ENCODE data around the gene PKD1L1.
"Not testable (repeated sequence)": the region's sequence is repeated elsewhere in the genome, so short reads cannot be mapped to it uniquely, and the experiment has no call there.

The PKD1L1 gene

DNA sequence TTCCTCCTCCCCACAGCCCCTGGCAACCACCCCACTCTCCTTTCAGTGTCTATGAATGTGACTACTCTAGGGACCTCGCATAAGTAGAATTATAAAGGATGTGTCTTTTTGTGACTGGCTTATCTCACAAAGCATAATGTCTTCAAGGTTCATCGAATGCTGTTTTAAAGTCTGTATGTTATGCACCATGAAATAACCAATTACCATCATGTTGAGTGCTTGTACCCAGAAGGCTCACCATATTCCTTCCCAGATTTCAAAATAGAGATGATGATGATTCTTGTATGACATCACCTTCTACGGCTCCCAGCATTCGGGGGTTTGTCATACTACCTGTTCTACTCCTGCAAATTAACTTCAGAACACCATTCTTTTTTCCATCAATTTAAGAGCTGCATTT is 11.9 kb downstream of the PKD1L1 start:
- Histone ChIP-seq H3K4me3 (ENCODE audit: low read depth, low read length) (no peak overlapping the region), H3K4me1 (ENCODE audit: control insufficient read depth, insufficient read depth, low read length) (peaks cover 20% of the 10 kb centered on the region), H3K9ac (ENCODE audit: low read length) (no peak overlapping the region), H3K36me3 (ENCODE audit: control insufficient read depth, insufficient read depth, low read length) (no peaks in the 10 kb centered on the region), H3K9me3 (ENCODE audit: control insufficient read depth, insufficient read depth, low read depth, low read length) (no peaks in the 10 kb centered on the region), H3K27ac (ENCODE audit: low read depth, low read length) (no peak overlapping the region), H3K27me3 (ENCODE audit: control insufficient read depth, insufficient read depth, low read length) (no peaks in the 10 kb centered on the region)

DNA sequence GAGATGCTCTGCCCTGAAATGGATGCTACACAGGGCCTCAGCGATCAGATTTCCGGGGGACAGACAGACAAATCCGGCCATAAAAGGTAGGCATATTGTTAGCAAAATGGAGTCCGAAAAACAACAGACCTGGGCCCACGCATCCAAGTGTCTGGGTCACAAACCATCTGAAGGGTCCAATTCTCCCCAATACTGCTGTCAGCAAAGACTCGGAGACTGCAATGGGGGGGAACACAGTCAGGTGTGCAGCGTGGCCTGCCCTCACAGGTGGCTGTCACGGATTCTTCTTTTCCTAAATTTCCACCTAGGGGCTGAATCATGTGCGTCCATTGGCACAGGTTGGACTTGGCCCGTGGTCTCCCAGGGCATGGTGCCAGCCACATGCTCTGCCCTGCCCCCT is 12.9 kb downstream of the PKD1L1 start:
- no peaks in the 10 kb centered on the region for H3K36me3 ChIP-seq (ENCODE audit: control insufficient read depth, insufficient read depth, low read length)
- H3K9me3 ChIP-seq (ENCODE audit: control insufficient read depth, insufficient read depth, low read depth, low read length): no peaks in the 10 kb centered on the region
- no peaks in the 10 kb centered on the region for H3K27me3 ChIP-seq (ENCODE audit: control insufficient read depth, insufficient read depth, low read length)
- no peak overlapping the region for H3K27ac ChIP-seq (ENCODE audit: low read depth, low read length)
- peaks cover 10% of the 10 kb centered on the region for H3K4me1 ChIP-seq (ENCODE audit: control insufficient read depth, insufficient read depth, low read length)
- no peak overlapping the region for H3K4me3 ChIP-seq (ENCODE audit: low read depth, low read length)
- H3K9ac ChIP-seq (ENCODE audit: low read length): no peak overlapping the region

DNA sequence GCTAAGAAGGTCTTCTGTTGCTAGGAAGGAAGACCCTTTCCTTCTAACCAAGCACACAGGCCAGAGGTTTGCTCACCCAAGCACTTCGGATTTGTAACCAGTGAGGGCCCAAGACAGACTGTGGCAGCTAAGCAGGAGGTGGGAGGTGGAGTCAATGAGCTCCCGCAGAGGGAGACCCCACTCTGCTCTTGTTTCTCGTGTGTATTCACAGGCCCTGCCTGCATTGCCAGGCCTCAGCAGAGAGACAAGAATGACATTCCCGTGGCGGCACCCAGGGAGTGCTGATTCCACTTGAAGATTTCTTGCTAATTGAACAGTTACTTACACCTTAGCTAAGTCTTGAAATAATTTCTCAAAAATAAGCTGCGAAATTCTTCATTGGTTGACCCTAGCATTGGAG is 13.4 kb downstream of the PKD1L1 start:
- H3K27ac ChIP-seq (ENCODE audit: low read depth, low read length): no peak overlapping the region
- no peaks in the 10 kb centered on the region for H3K36me3 ChIP-seq (ENCODE audit: control insufficient read depth, insufficient read depth, low read length)
- H3K4me1 ChIP-seq (ENCODE audit: control insufficient read depth, insufficient read depth, low read length): peaks cover 10% of the 10 kb centered on the region
- H3K9me3 ChIP-seq (ENCODE audit: control insufficient read depth, insufficient read depth, low read depth, low read length): no peaks in the 10 kb centered on the region
- H3K27me3 ChIP-seq (ENCODE audit: control insufficient read depth, insufficient read depth, low read length): no peaks in the 10 kb centered on the region
- no peak overlapping the region for H3K9ac ChIP-seq (ENCODE audit: low read length)
- no peak overlapping the region for H3K4me3 ChIP-seq (ENCODE audit: low read depth, low read length)

- no peaks in the 10 kb centered on the region for H3K36me3 ChIP-seq (ENCODE audit: control insufficient read depth, insufficient read depth, low read length)
- peaks cover 10% of the 10 kb centered on the region for H3K4me1 ChIP-seq (ENCODE audit: control insufficient read depth, insufficient read depth, low read length)
- H3K9me3 ChIP-seq (ENCODE audit: control insufficient read depth, insufficient read depth, low read depth, low read length): no peaks in the 10 kb centered on the region
- H3K9ac ChIP-seq (ENCODE audit: low read length): no peak overlapping the region
- H3K27ac ChIP-seq (ENCODE audit: low read depth, low read length): no peak overlapping the region
- H3K27me3 ChIP-seq (ENCODE audit: control insufficient read depth, insufficient read depth, low read length): no peaks in the 10 kb centered on the region
- no peak overlapping the region for H3K4me3 ChIP-seq (ENCODE audit: low read depth, low read length)
These were observed 15.1 kb downstream of the PKD1L1 start for GRCh38 chr7:47933215-47933614.

DNA sequence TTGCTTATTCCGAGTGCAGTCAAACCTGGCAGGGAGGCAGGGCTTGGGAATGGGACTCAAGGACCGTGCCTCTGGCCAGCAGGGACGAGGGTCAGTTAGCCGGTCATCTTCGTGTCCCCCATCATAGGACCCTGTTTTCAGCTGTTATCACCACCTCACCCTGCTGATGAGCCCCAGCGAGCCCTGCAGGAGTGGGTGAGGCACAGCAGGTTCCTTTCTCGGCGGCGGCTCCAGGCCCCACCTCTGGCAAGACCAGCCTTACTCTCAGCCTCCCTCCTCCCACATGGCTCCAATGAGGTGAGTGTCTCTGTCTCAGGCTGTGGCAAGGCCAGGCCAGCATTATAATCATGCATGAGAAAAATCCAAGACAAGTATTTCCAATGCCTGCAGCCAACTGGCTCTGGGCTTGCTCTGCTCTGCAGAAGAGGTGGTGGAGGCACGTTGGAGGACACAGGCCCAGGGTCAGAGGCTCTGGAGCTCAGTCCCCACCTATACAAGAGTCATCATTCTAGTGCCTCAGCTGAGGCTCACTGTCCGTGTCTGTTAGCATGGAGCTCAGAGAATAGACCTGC is 15.7 kb downstream of the PKD1L1 start:
- H3K36me3 ChIP-seq (ENCODE audit: control insufficient read depth, insufficient read depth, low read length): no peaks in the 10 kb centered on the region
- H3K27ac ChIP-seq (ENCODE audit: low read depth, low read length): no peak overlapping the region
- H3K9ac ChIP-seq (ENCODE audit: low read length): no peak overlapping the region
- no peaks in the 10 kb centered on the region for H3K9me3 ChIP-seq (ENCODE audit: control insufficient read depth, insufficient read depth, low read depth, low read length)
- H3K4me1 ChIP-seq (ENCODE audit: control insufficient read depth, insufficient read depth, low read length): peaks cover 10% of the 10 kb centered on the region
- H3K4me3 ChIP-seq (ENCODE audit: low read depth, low read length): no peak overlapping the region
- H3K27me3 ChIP-seq (ENCODE audit: control insufficient read depth, insufficient read depth, low read length): no peaks in the 10 kb centered on the region

- H3K27me3 ChIP-seq (ENCODE audit: control insufficient read depth, insufficient read depth, low read length): no peaks in the 10 kb centered on the region
- H3K4me3 ChIP-seq (ENCODE audit: low read depth, low read length): no peak overlapping the region
- H3K36me3 ChIP-seq (ENCODE audit: control insufficient read depth, insufficient read depth, low read length): no peaks in the 10 kb centered on the region
- peaks cover 8% of the 10 kb centered on the region; the same call in 1 of the 2 replicates for H3K4me1 ChIP-seq (ENCODE audit: control insufficient read depth, insufficient read depth, low read length)
- H3K9ac ChIP-seq (ENCODE audit: low read length): no peak overlapping the region
- no peak overlapping the region for H3K27ac ChIP-seq (ENCODE audit: low read depth, low read length)
- H3K9me3 ChIP-seq (ENCODE audit: control insufficient read depth, insufficient read depth, low read depth, low read length): no peaks in the 10 kb centered on the region
These were observed 16.2 kb downstream of the PKD1L1 start for GRCh38 chr7:47932016-47932415.

GRCh38 chr7:47931005-47932004 is 17.0 kb downstream of the PKD1L1 start:
- Histone ChIP-seq H3K4me3 (ENCODE audit: low read depth, low read length) (no peak overlapping the region), H3K9me3 (ENCODE audit: control insufficient read depth, insufficient read depth, low read depth, low read length) (no peaks in the 10 kb centered on the region; the same call in 1 of the 2 replicates), H3K27me3 (ENCODE audit: control insufficient read depth, insufficient read depth, low read length) (no peaks in the 10 kb centered on the region), H3K27ac (ENCODE audit: low read depth, low read length) (no peak overlapping the region), H3K9ac (ENCODE audit: low read length) (no peak overlapping the region), H3K36me3 (ENCODE audit: control insufficient read depth, insufficient read depth, low read length) (no peaks in the 10 kb centered on the region), H3K4me1 (ENCODE audit: control insufficient read depth, insufficient read depth, low read length) (peaks cover under 1% of the 10 kb centered on the region; the same call in 1 of the 2 replicates)

- Histone ChIP-seq H3K27me3 (ENCODE audit: control insufficient read depth, insufficient read depth, low read length) (no peaks in the 10 kb centered on the region), H3K4me1 (ENCODE audit: control insufficient read depth, insufficient read depth, low read length) (no peaks in the 10 kb centered on the region), H3K9ac (ENCODE audit: low read length) (no peak overlapping the region), H3K9me3 (ENCODE audit: control insufficient read depth, insufficient read depth, low read depth, low read length) (peaks cover 5% of the 10 kb centered on the region; the same call in 1 of the 2 replicates), H3K27ac (ENCODE audit: low read depth, low read length) (no peak overlapping the region), H3K4me3 (ENCODE audit: low read depth, low read length) (no peak overlapping the region), H3K36me3 (ENCODE audit: control insufficient read depth, insufficient read depth, low read length) (no peaks in the 10 kb centered on the region)
These were observed 24.0 kb downstream of the PKD1L1 start for GRCh38 chr7:47924266-47924665.

GRCh38 chr7:47923081-47923875 is 25.0 kb downstream of the PKD1L1 start:
- not testable (repeated sequence) for H3K9me3 ChIP-seq (ENCODE audit: control insufficient read depth, insufficient read depth, low read depth, low read length); H3K4me3 ChIP-seq (ENCODE audit: low read depth, low read length); H3K4me1 ChIP-seq (ENCODE audit: control insufficient read depth, insufficient read depth, low read length); H3K27me3 ChIP-seq (ENCODE audit: control insufficient read depth, insufficient read depth, low read length); H3K36me3 ChIP-seq (ENCODE audit: control insufficient read depth, insufficient read depth, low read length); H3K9ac ChIP-seq (ENCODE audit: low read length); H3K27ac ChIP-seq (ENCODE audit: low read depth, low read length)

DNA sequence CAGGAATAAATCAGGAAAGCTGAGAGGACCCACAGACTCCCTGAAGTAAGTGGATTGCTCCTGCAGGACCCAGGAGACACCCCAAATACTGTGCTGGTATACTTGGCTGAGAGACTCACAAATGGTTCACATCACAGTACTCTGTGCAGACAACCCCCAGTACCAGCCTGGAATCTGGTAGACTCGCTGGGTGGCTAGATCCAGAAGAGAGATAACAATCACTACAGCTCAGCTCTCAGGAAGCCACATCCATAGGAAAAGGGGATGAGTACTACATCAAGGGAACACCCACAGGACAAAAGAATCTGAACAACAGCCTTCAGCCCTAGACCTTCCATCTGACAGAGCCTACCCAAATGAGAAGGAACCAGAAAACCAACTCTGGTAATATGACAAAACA is 31.8 kb downstream of the PKD1L1 start:
- H3K27me3 ChIP-seq (ENCODE audit: control insufficient read depth, insufficient read depth, low read length); H3K4me3 ChIP-seq (ENCODE audit: low read depth, low read length); H3K9me3 ChIP-seq (ENCODE audit: control insufficient read depth, insufficient read depth, low read depth, low read length); H3K27ac ChIP-seq (ENCODE audit: low read depth, low read length); H3K36me3 ChIP-seq (ENCODE audit: control insufficient read depth, insufficient read depth, low read length); H3K9ac ChIP-seq (ENCODE audit: low read length): not testable (repeated sequence)
- H3K4me1 ChIP-seq (ENCODE audit: control insufficient read depth, insufficient read depth, low read length): peaks cover 14% of the 10 kb centered on the region

- H3K4me1 ChIP-seq (ENCODE audit: control insufficient read depth, insufficient read depth, low read length): peaks cover 14% of the 10 kb centered on the region
- H3K9me3 ChIP-seq (ENCODE audit: control insufficient read depth, insufficient read depth, low read depth, low read length): no peaks in the 10 kb centered on the region; the same call in 1 of the 2 replicates
- H3K9ac ChIP-seq (ENCODE audit: low read length): no peak overlapping the region
- H3K4me3 ChIP-seq (ENCODE audit: low read depth, low read length): no peak overlapping the region
- H3K27me3 ChIP-seq (ENCODE audit: control insufficient read depth, insufficient read depth, low read length): no peaks in the 10 kb centered on the region
- no peaks in the 10 kb centered on the region for H3K36me3 ChIP-seq (ENCODE audit: control insufficient read depth, insufficient read depth, low read length)
- no peak overlapping the region for H3K27ac ChIP-seq (ENCODE audit: low read depth, low read length)
These were observed 32.7 kb downstream of the PKD1L1 start for GRCh38 chr7:47915616-47915976.

Data from HUES6 (cell line).